DND-41 (cell line): ENCODE measurements around the gene AMACR.

Source experiments
- ATAC-seq: fragments of 200-7000 bp; cut with Tn5 transposase; 3 replicates; pipeline ENCODE4 v1.9.1; 2021; ENCODE audit warnings: low read depth; ENCODE audit not compliant: insufficient read depth
- DNase-seq: peaks from one replicate; pipeline ENCODE4 v3.0.0-alpha.2; 2020
- H2AFZ ChIP-seq: 2 replicates; pipeline ENCODE4 v1.6.0; 2012; ENCODE audit warnings: low read depth, low read length
- H3K27ac ChIP-seq: 2 replicates; pipeline ENCODE4 v1.5.1; 2012; ENCODE audit warnings: low read length, inconsistent platforms
- H3K27me3 ChIP-seq: fragments of 200-600 bp; sonication (generic); 2 replicates; pipeline ENCODE4 v1.6.0; 2012; ENCODE audit warnings: low read length, mild to moderate bottlenecking, inconsistent platforms; ENCODE audit not compliant: insufficient read depth, poor library complexity
- H3K36me3 ChIP-seq: 2 replicates; pipeline ENCODE4 v1.5.1; 2012; ENCODE audit warnings: low read length, inconsistent platforms; ENCODE audit not compliant: insufficient read depth
- H3K4me1 ChIP-seq: 2 replicates; pipeline ENCODE4 v1.5.1; 2012; ENCODE audit warnings: mild to moderate bottlenecking, low read length; ENCODE audit not compliant: insufficient read depth
- H3K4me2 ChIP-seq: 2 replicates; pipeline ENCODE4 v1.6.0; 2012; ENCODE audit warnings: mild to moderate bottlenecking, moderate library complexity, low read length, inconsistent platforms; ENCODE audit not compliant: insufficient read depth
- H3K4me3 ChIP-seq, 2 experiments: fragments of 200-600 bp in 1 of 2; shearing (Covaris generic) in 1 of 2; 2 replicates each; pipeline ENCODE4 v1.5.1; 2012 to 2016; ENCODE audit warnings: inconsistent platforms in 2 of 2, low read length in 2 of 2, mild to moderate bottlenecking in 2 of 2, low read depth in 1 of 2, moderate library complexity in 1 of 2
- H3K79me2 ChIP-seq: 2 replicates; pipeline ENCODE4 v1.6.0; 2012; ENCODE audit warnings: low read length, inconsistent platforms; ENCODE audit not compliant: insufficient read depth
- H3K9ac ChIP-seq: 2 replicates; pipeline ENCODE4 v1.6.0; 2012; ENCODE audit warnings: low read depth, mild to moderate bottlenecking, inconsistent platforms, low read length, moderate library complexity
- H3K9me3 ChIP-seq: 2 replicates; pipeline ENCODE4 v1.5.1; 2012; ENCODE audit warnings: low read length, moderate library complexity, mild to moderate bottlenecking, inconsistent platforms; ENCODE audit not compliant: insufficient read depth, severe bottlenecking
- H4K20me1 ChIP-seq: 2 replicates; pipeline ENCODE4 v1.6.0; 2012; ENCODE audit warnings: low read length; ENCODE audit not compliant: insufficient read depth
- CTCF ChIP-seq: IDR thresholded peaks from 2 replicates; pipeline ENCODE4 v1.5.1; 2012; ENCODE audit warnings: borderline replicate concordance, low read length, moderate library complexity, mild to moderate bottlenecking; ENCODE audit not compliant: poor library complexity, severe bottlenecking; ENCODE audit errors: extremely low read depth
- EZH2 ChIP-seq: IDR thresholded peaks from 3 replicates; pipeline ENCODE4 v1.6.1; 2012; ENCODE audit warnings: borderline replicate concordance, low read depth, mild to moderate bottlenecking, moderate library complexity, low read length, inconsistent platforms; ENCODE audit not compliant: severe bottlenecking

The AMACR gene

GRCh38 chr5:33936381-33937016, 71.4 kb downstream of the AMACR start, which contains the start of gene RXFP3:
RXFP3 (plus strand) TSS chr5:33936386; CDS start chr5:33936741, 355 bp downstream.
- Histone ChIP-seq H2AFZ (no peak within 1 kb of the TSS), H3K4me3 (no peak within 1 kb of the TSS)

More at GRCh38 chr5:33936381-33937016, 71.4 kb downstream of the AMACR start, which contains the start of gene RXFP3:
- no peaks in the 10 kb centered on the region for H3K27me3 ChIP-seq
- H3K9ac ChIP-seq = no peak within 1 kb of the TSS
- no peaks in the 10 kb centered on the region for H3K79me2 ChIP-seq
- DNase-seq (no peak), ATAC-seq (no peak)
- H3K36me3 ChIP-seq = no peaks in the 10 kb centered on the region
- H3K9me3 ChIP-seq = no peaks in the 10 kb centered on the region
- TF ChIP-seq CTCF (no peak), EZH2 (no peak)
- H4K20me1 ChIP-seq = no peaks in the 10 kb centered on the region
- H3K27ac ChIP-seq = no peak within 1 kb of the TSS
- no peak within 1 kb of the TSS for H3K4me2 ChIP-seq
- H3K4me1 ChIP-seq = no peaks in the 10 kb centered on the region
